ENCODE data around the gene EPHA7. TPM values are rescaled to one million over a fixed set of nuclear protein-coding genes. Genes with fewer than 3 reads are reported as not detected.

The EPHA7 gene
- polyA plus RNA-seq, 1 of the 3 experiments (the other 2 are of a cell fraction) = under 0.01 TPM

GRCh38 chr6:93437491-93437890, 18.1 kb upstream of the EPHA7 start:
- H3K36me3 ChIP-seq (replicated peaks in 1 of 2; ENCODE audit: control insufficient read depth in 1 of 2, insufficient read depth in 2 of 2, low read length in 1 of 2) = no peaks in the 10 kb centered on the region
- H3K27me3 ChIP-seq (ENCODE audit: insufficient read depth) = no peaks in the 10 kb centered on the region
- no peak overlapping the region for H3K4me3 ChIP-seq (ENCODE audit: low read depth in 2 of 2, low read length in 1 of 2)
- TF ChIP-seq TAF1 (IDR thresholded peaks at IDR 0.05; ENCODE audit: borderline replicate concordance, low read depth, low read length) = no peak
- no peak for TF ChIP-seq RCOR1 (IDR thresholded peaks at IDR 0.05; ENCODE audit: low read length)
- no peak for TF ChIP-seq FOXM1 (IDR thresholded peaks at IDR 0.05; ENCODE audit: low read depth)
- TF ChIP-seq NRF1 (IDR thresholded peaks at IDR 0.05; ENCODE audit: low read depth, low read length) = no peak
- TF ChIP-seq ZBTB33 (IDR thresholded peaks at IDR 0.05; ENCODE audit: borderline replicate concordance, low read depth) = no peak
- no peak for TF ChIP-seq CTCF (IDR thresholded peaks at IDR 0.05)
- TF ChIP-seq SMC3 (IDR thresholded peaks at IDR 0.05; ENCODE audit: low read depth, low read length) = no peak
- TF ChIP-seq REST (IDR thresholded peaks at IDR 0.05; ENCODE audit: low read depth, low read length) = no peak
- TF ChIP-seq GATA2 (CRISPR knock-in tag; IDR thresholded peaks at IDR 0.05) = no peak
- TF ChIP-seq YY1 (IDR thresholded peaks at IDR 0.05; ENCODE audit: low read depth) = no peak
- TF ChIP-seq GABPA (IDR thresholded peaks at IDR 0.05; ENCODE audit: low read depth) = no peak
- TF ChIP-seq EZH2phosphoT487 (IDR thresholded peaks at IDR 0.05; ENCODE audit: borderline replicate concordance, low read depth) = no peak
- TF ChIP-seq JUND (IDR thresholded peaks at IDR 0.05) = no peak
- TF ChIP-seq MAX (IDR thresholded peaks at IDR 0.05; ENCODE audit: low read depth) = no peak
- TF ChIP-seq FOXJ3 (CRISPR knock-in tag; IDR thresholded peaks at IDR 0.05) = no peak
- TF ChIP-seq ELF1 (IDR thresholded peaks at IDR 0.05) = no peak
- no peak for TF ChIP-seq USF2 (IDR thresholded peaks at IDR 0.05; ENCODE audit: borderline replicate concordance, low read depth, low read length)
- POLR2A ChIA-PET = no interaction called here
- no peaks in the 10 kb centered on the region for H3F3A ChIP-seq (replicated peaks; ENCODE audit: insufficient read depth)
- H3K9me3 ChIP-seq = no peaks in the 10 kb centered on the region
- WGBS (ENCODE audit: low lambda C conversion rate) = 44% methylated on average over 2 of the region's 2 CpGs
- DNase-seq = no peak
- H3K9me2 ChIP-seq = no peaks in the 10 kb centered on the region
- no peak overlapping the region for H3K9ac ChIP-seq
- H4K20me1 ChIP-seq (ENCODE audit: insufficient read depth) = no peaks in the 10 kb centered on the region
- CTCF ChIA-PET = interaction anchor here (1.3 to 1.8 kb wide), 2 partner anchors 11 to 14 kb away, joined by 3 to 7 read pairs; no protein-coding TSS in a partner anchor
- H3K27ac ChIP-seq (ENCODE audit: low read depth in 2 of 2, low read length in 1 of 2) = no peak overlapping the region
- H3K4me1 ChIP-seq (ENCODE audit: control insufficient read depth in 1 of 2, insufficient read depth in 2 of 2, low read depth in 1 of 2, low read length in 1 of 2) = no peaks in the 10 kb centered on the region
- H2AFZ ChIP-seq (ENCODE audit: low read depth) = no peak overlapping the region
- no peak overlapping the region for H3K4me2 ChIP-seq
- no peaks in the 10 kb centered on the region for H3K79me2 ChIP-seq (ENCODE audit: insufficient read depth)

All from SK-N-SH (cell line).